Suprapubic skin (tissue), 4 donors: ENCODE data around the gene PTPRH. TPM values are rescaled to one million over a fixed set of nuclear protein-coding genes. Genes with fewer than 3 reads are reported as not detected.

ENCODE experiments used
- DNase-seq, 2 donors: peaks; one replicate each; pipeline ENCODE4 v3.0.0-alpha.2; 2019; ENCODE audit warnings: low spot score in 2 of 2
- H3K27ac ChIP-seq: fragments of 200-600 bp; sonication (generic); one replicate; pipeline ENCODE4 v1.5.1; 2019
- H3K27me3 ChIP-seq: fragments of 200-600 bp; sonication (generic); one replicate; pipeline ENCODE4 v1.5.1; 2019
- H3K36me3 ChIP-seq: fragments of 200-600 bp; sonication (generic); one replicate; pipeline ENCODE4 v1.5.1; 2019
- H3K4me1 ChIP-seq: fragments of 200-600 bp; sonication (generic); one replicate; pipeline ENCODE4 v1.5.1; 2019
- H3K4me3 ChIP-seq: fragments of 200-600 bp; sonication (generic); one replicate; pipeline ENCODE4 v1.5.1; 2019; ENCODE audit warnings: mild to moderate bottlenecking
- H3K9me3 ChIP-seq: fragments of 200-600 bp; sonication (generic); one replicate; pipeline ENCODE4 v1.5.1; 2019
- CTCF ChIP-seq, 2 donors: fragments of 200-600 bp in 1 of 2; fragments of 450-650 bp in 1 of 2; sonication (generic) in 1 of 2; IDR thresholded peaks; one replicate each; pipeline ENCODE4 v1.5.1; 2016 to 2019; ENCODE audit warnings: antibody characterized with exemption in 2 of 2, mild to moderate bottlenecking in 1 of 2, moderate library complexity in 1 of 2
- EP300 ChIP-seq: sonication (generic); formaldehyde crosslinking; IDR thresholded peaks from one replicate; pipeline ENCODE4 v1.6.1; 2017; ENCODE audit warnings: antibody characterized with exemption
- POLR2A ChIP-seq, 2 donors: fragments of 450-650 bp; IDR thresholded peaks; one replicate each; pipeline ENCODE4 v1.6.1; 2017; ENCODE audit warnings: antibody characterized with exemption in 2 of 2, mild to moderate bottlenecking in 2 of 2, moderate library complexity in 2 of 2
- POLR2AphosphoS5 ChIP-seq, 3 donors: sonication (generic); formaldehyde crosslinking; IDR thresholded peaks; one replicate each; pipeline ENCODE4 v1.6.1; 2017; ENCODE audit warnings: antibody characterized with exemption in 3 of 3
- WGBS: methylation state at CpG from one replicate; pipeline ENCODE4 v1.1.5; 2018; 5-methylcytosine and 5-hydroxymethylcytosine counted together
- total RNA-seq, 4 donors: library from RNA; depleted of rRNA; stranded (reverse); fragments of >200 nt; gene quantifications; one replicate each; pipeline ENCODE4 v1.1.0, GENCODE V29; 2016

Gene PTPRH
- total RNA-seq, 4 donors from 2014 or later = 0.34 to 1.4 (median 1.1) TPM; not detected in 1

GRCh38 chr19:55241935-55242464 lies 32.7 kb upstream of the PTPRH start:
- no peaks in the 10 kb centered on the region for H3K4me1 ChIP-seq
- H3K36me3 ChIP-seq = peaks cover 100% of the 10 kb centered on the region
- no peak for DNase-seq
- no peaks in the 10 kb centered on the region for H3K27me3 ChIP-seq
- no peak overlapping the region for H3K4me3 ChIP-seq
- H3K9me3 ChIP-seq = no peaks in the 10 kb centered on the region
- no peak overlapping the region for H3K27ac ChIP-seq
- 90% methylated on average over 12 of the region's 16 CpGs for WGBS
- TF ChIP-seq EP300 = no peak
- TF ChIP-seq POLR2A (IDR thresholded peaks at IDR 0.05) = no peak

- Histone ChIP-seq H3K4me3 (no peak overlapping the region), H3K4me1 (no peaks in the 10 kb centered on the region)
- no peak for DNase-seq
Measured at GRCh38 chr19:55241143-55241934, 32.0 kb upstream of the PTPRH start.

GRCh38 chr19:55240713-55241020 lies 31.4 kb upstream of the PTPRH start:
- Histone ChIP-seq H3K9me3 (no peaks in the 10 kb centered on the region), H3K27ac (no peak overlapping the region), H3K27me3 (no peaks in the 10 kb centered on the region), H3K4me3 (no peak overlapping the region), H3K4me1 (no peaks in the 10 kb centered on the region), H3K36me3 (peaks cover 100% of the 10 kb centered on the region)
- 80% methylated on average over 6 of the region's 6 CpGs for WGBS
- DNase-seq = no peak
- TF ChIP-seq POLR2A (IDR thresholded peaks at IDR 0.05) (no peak), CTCF (IDR thresholded peaks at IDR 0.05) (no peak), POLR2AphosphoS5 (IDR thresholded peaks at IDR 0.05) (no peak), EP300 (no peak)

More at GRCh38 chr19:55241143-55241934, 32.0 kb upstream of the PTPRH start:
- WGBS = 94% methylated on average over 23 of the region's 37 CpGs
- no peaks in the 10 kb centered on the region for H3K9me3 ChIP-seq
- TF ChIP-seq POLR2A (IDR thresholded peaks at IDR 0.05) (no peak), EP300 (no peak), POLR2AphosphoS5 (IDR thresholded peaks at IDR 0.05) (no peak), CTCF (IDR thresholded peaks at IDR 0.05) (no peak)
- H3K27ac ChIP-seq = no peak overlapping the region
- H3K36me3 ChIP-seq = peaks cover 100% of the 10 kb centered on the region
- no peaks in the 10 kb centered on the region for H3K27me3 ChIP-seq

- TF ChIP-seq POLR2A (IDR thresholded peaks at IDR 0.05) (no peak), EP300 (no peak), CTCF (IDR thresholded peaks at IDR 0.05) (no peak), POLR2AphosphoS5 (IDR thresholded peaks at IDR 0.05) (no peak)
- Histone ChIP-seq H3K27me3 (no peaks in the 10 kb centered on the region), H3K27ac (no peak overlapping the region), H3K4me1 (no peaks in the 10 kb centered on the region), H3K36me3 (peaks cover 97% of the 10 kb centered on the region), H3K4me3 (no peak overlapping the region), H3K9me3 (no peaks in the 10 kb centered on the region)
- 100% methylated on average over 2 of the region's 12 CpGs for WGBS
- no peak for DNase-seq
Measured at GRCh38 chr19:55239004-55239403, 29.7 kb upstream of the PTPRH start.

- Histone ChIP-seq H3K4me1 (no peaks in the 10 kb centered on the region), H3K9me3 (no peaks in the 10 kb centered on the region), H3K27ac (no peak overlapping the region), H3K36me3 (peaks cover 95% of the 10 kb centered on the region), H3K27me3 (no peaks in the 10 kb centered on the region), H3K4me3 (no peak overlapping the region)
- no peak for DNase-seq
- 96% methylated on average over 4 of the region's 8 CpGs for WGBS
- no peak for TF ChIP-seq POLR2AphosphoS5 (IDR thresholded peaks at IDR 0.05)
- no peak for TF ChIP-seq CTCF (IDR thresholded peaks at IDR 0.05)
- no peak for TF ChIP-seq POLR2A (IDR thresholded peaks at IDR 0.05)
- no peak for TF ChIP-seq EP300
Measured at GRCh38 chr19:55238030-55238429, 28.7 kb upstream of the PTPRH start.
